Choroid plexus epithelial cell (primary cell): ENCODE results near the gene MGAT5B.

Experiments
- DNase-seq: peaks from one replicate; pipeline ENCODE4 v3.0.0-alpha.2; 2010; ENCODE audit warnings: low read depth
- H3K4me3 ChIP-seq: 2 replicates; pipeline ENCODE4 v1.5.1; 2011; ENCODE audit warnings: low read depth, mild to moderate bottlenecking, control low read depth, low read length, moderate library complexity
- TF ChIP-seq, protein P1 (sequence below): conservative IDR thresholded peaks from 2 replicates; pipeline ENCODE4 v1.5.1; 2011; ENCODE audit warnings: low read depth, mild to moderate bottlenecking, control low read depth, inconsistent platforms, low read length, moderate library complexity

The MGAT5B gene

GRCh38 chr17:76870377-76870714, 2.1 kb downstream of the MGAT5B start:
- peak; percentile 26 for DNase-seq
- TF ChIP-seq, protein P1, sequence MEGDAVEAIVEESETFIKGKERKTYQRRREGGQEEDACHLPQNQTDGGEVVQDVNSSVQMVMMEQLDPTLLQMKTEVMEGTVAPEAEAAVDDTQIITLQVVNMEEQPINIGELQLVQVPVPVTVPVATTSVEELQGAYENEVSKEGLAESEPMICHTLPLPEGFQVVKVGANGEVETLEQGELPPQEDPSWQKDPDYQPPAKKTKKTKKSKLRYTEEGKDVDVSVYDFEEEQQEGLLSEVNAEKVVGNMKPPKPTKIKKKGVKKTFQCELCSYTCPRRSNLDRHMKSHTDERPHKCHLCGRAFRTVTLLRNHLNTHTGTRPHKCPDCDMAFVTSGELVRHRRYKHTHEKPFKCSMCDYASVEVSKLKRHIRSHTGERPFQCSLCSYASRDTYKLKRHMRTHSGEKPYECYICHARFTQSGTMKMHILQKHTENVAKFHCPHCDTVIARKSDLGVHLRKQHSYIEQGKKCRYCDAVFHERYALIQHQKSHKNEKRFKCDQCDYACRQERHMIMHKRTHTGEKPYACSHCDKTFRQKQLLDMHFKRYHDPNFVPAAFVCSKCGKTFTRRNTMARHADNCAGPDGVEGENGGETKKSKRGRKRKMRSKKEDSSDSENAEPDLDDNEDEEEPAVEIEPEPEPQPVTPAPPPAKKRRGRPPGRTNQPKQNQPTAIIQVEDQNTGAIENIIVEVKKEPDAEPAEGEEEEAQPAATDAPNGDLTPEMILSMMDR: no peak
- no peak overlapping the region for H3K4me3 ChIP-seq

- no peak for DNase-seq
- TF ChIP-seq, protein P1: no peak
- no peak overlapping the region for H3K4me3 ChIP-seq
Observed at GRCh38 chr17:76871668-76872067, 3.5 kb downstream of the MGAT5B start.

DNA sequence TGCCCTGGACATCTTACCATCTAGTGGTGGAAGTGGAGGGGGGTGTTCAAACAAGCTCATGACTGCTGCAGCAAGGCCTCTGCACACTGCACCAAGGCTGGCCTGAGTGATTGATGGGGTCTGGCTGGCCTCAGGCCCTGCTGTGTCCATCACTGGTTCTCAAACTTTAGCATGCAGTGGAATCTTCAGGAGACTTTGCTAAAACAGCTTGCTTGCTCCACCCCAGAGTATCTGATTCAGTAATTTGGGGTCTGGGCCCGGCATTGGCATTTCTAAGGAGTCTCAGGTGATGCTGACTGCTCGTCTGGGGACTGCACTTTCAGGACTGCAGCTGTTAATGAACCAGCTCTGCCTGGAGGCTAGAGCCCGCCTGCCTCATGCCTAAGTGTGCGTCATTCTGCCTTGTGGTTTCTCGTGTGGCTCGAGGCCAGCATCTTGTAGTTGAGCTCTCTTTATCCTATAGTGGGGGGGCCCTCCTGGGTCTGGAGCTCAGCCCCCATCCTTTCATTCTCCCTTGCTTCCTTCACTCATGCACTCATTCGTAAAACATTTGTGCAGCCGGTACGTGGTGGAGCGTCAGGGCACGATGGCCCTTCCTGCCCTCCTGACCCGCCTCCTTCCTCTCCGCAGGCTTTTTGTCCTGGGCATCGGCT, 4.1 kb downstream of the MGAT5B start:
- peak; percentile 95 for DNase-seq
- TF ChIP-seq, protein P1: no peak
- H3K4me3 ChIP-seq: no peak overlapping the region

DNA sequence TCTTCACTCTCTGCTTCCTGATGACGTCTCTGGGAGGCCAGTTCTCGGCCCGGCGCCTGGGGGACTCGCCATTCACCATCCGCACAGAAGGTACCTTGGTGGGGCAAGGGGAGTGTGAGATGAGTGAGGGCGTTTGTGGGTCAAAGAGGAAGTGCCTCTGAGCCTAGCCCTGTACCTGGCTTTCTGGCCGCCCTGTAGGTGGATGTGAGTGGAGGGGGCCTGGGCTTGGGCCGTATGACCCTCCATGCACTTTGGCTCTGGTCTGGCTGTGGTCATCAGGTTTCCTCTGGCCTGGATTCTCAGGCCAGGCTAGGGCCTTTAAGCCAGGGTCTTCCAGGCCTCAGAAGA, 4.6 kb downstream of the MGAT5B start:
- TF ChIP-seq, protein P1: no peak
- no peak overlapping the region for H3K4me3 ChIP-seq
- no peak for DNase-seq

GRCh38 chr17:76873856-76874255, 5.7 kb downstream of the MGAT5B start:
- peak; percentile 16 for DNase-seq
- TF ChIP-seq, protein P1: no peak
- H3K4me3 ChIP-seq: no peak overlapping the region

DNA sequence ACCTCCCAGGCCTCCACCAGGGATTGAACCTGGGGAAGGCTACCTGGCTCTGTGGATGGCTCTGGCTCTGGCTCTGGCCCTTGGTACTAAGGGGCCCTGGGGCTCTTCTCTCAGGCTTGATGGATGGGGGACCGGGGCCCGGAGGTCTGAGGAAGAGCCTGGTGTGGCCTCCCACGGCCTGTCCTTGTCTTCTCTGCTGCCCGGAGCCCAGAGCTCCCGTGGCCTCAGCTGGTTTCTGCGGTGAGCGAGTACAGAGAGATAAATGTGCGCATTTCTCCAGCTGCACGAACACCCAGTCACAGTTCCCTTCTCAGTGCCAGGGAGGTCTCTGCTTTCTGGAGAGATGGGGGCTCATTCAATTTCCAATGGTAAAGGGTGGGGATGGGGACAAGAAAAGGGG, 9.2 kb downstream of the MGAT5B start:
- DNase-seq: no peak
- TF ChIP-seq, protein P1: no peak
- no peak overlapping the region for H3K4me3 ChIP-seq

GRCh38 chr17:76878568-76878967, 10.4 kb downstream of the MGAT5B start:
- no peak for DNase-seq
- H3K4me3 ChIP-seq: no peak overlapping the region
- TF ChIP-seq, protein P1: no peak
